Lung (tissue), 12 donors: ENCODE results near the gene AGPAT2. TPM values are rescaled to one million over a fixed set of nuclear protein-coding genes. Genes with fewer than 3 reads are reported as not detected.

Source experiments
- ATAC-seq: fragments of 200-7000 bp; cut with Tn5 transposase; one replicate; pipeline ENCODE4 v1.9.1; 2020; ENCODE audit warnings: moderate number of reproducible peaks; ENCODE audit not compliant: insufficient read depth, low FRiP score
- DNase-seq, 3 donors: peaks; one replicate each; pipeline ENCODE4 v3.0.0-alpha.2; 2013 to 2017
- H3K27ac ChIP-seq, 2 donors: one replicate each; pipeline ENCODE4 v1.5.1; 2013; ENCODE audit warnings: mild to moderate bottlenecking in 2 of 2, moderate library complexity in 2 of 2, control low read depth in 1 of 2, inconsistent platforms in 1 of 2, low read depth in 1 of 2, low read length in 1 of 2
- H3K27me3 ChIP-seq, 3 donors: one replicate each; pipeline ENCODE4 v1.5.1; 2013; ENCODE audit warnings: low read length in 2 of 3; ENCODE audit not compliant: control insufficient read depth in 3 of 3, insufficient read depth in 3 of 3
- H3K36me3 ChIP-seq, 4 donors: one replicate each; pipeline ENCODE4 v1.5.1; 2013; ENCODE audit warnings: low read length in 4 of 4, mild to moderate bottlenecking in 1 of 4, moderate library complexity in 1 of 4; ENCODE audit not compliant: control insufficient read depth in 4 of 4, insufficient read depth in 4 of 4
- H3K4me1 ChIP-seq, 5 donors: one replicate each; pipeline ENCODE4 v1.5.1; 2013; ENCODE audit warnings: low read length in 5 of 5, mild to moderate bottlenecking in 2 of 5, moderate library complexity in 1 of 5; ENCODE audit not compliant: control insufficient read depth in 5 of 5, insufficient read depth in 5 of 5
- H3K4me3 ChIP-seq: one replicate; pipeline ENCODE4 v1.5.1; 2013; ENCODE audit warnings: mild to moderate bottlenecking, control low read depth, moderate library complexity
- H3K9ac ChIP-seq, 2 donors: one replicate each; pipeline ENCODE4 v1.5.1; 2013; ENCODE audit warnings: low read length in 2 of 2, control low read depth in 1 of 2; ENCODE audit not compliant: insufficient read depth in 1 of 2
- H3K9me3 ChIP-seq, 4 donors: one replicate each; pipeline ENCODE4 v1.5.1; 2013; ENCODE audit warnings: low read length in 3 of 4, mild to moderate bottlenecking in 1 of 4, moderate library complexity in 1 of 4; ENCODE audit not compliant: control insufficient read depth in 4 of 4, insufficient read depth in 3 of 4
- CTCF ChIP-seq: IDR thresholded peaks from 2 replicates; pipeline ENCODE4 v1.5.1; 2012; ENCODE audit warnings: mild to moderate bottlenecking; ENCODE audit errors: control extremely low read depth, extremely low read depth
- WGBS, 2 donors: extraction: QIAGEN DNeasy Blood & Tissue Kit; methylation state at CpG; one replicate each; pipeline ENCODE4 v1.1.7; 2013; 5-methylcytosine and 5-hydroxymethylcytosine counted together
- polyA plus RNA-seq, 2 donors: library from polyadenylated mRNA; stranded (reverse); fragments of 200-250 nt; gene quantifications; one replicate each; pipeline ENCODE4 v1.2.1, GENCODE V29; 2013
- total RNA-seq, 2 donors: library from RNA; depleted of rRNA in 1 of 2; stranded (reverse); fragments of >200 nt in 1 of 2; gene quantifications; one replicate each; pipeline ENCODE4 v1.2.1, GENCODE V29; 2014 to 2021
- donor health status: control.
- donor health status: control.
- donor health status: Bipolar disorder and iron deficiency.
- donor health status: healthy.
- donor health status: DM: yes; HTN: yes; CAD: no.

The AGPAT2 gene
- total and polyA plus RNA-seq, 4 donors = 81.7 to 277 (median 177) TPM

DNA sequence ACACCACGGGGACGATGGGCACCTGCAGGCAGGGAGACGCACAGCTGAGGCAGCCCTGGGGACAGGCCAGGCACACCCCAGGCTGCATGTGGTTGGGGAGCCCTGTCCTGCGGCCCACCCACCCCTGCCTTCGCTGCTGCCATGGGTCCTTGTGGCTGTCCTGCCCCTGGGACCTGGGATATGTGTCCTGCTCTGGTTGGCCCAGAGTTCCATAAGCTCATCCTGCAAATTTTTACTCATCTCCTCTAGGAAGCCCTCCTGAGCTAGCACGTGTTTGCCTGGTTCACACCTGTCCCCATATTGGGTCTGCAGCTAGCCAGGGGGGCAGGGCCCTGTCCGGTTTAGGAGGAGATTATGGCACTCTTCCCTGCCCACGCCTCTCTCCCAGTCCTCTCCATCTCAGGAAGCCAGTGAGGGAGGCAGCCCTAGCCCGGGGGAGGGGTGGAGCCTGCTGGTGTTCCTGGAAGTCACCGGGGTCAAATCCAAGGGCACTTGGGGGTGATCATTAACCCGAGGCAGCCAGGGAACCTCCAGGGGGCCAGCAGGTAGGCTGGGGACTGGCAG is 12.4 kb downstream of the AGPAT2 start:
- Histone ChIP-seq H3K9me3 (no peaks in the 10 kb centered on the region), H3K9ac (no peak overlapping the region), H3K27me3 (no peaks in the 10 kb centered on the region), H3K36me3 (peaks cover 0 to 41% (median 0%) of the 10 kb centered on the region in 4 donors), H3K4me1 (peaks cover 0 to 8% (median 0%) of the 10 kb centered on the region in 5 donors), H3K4me3 (no peak overlapping the region), H3K27ac (peak overlapping the region in 1 of 2 donors; percentile 68)
- ATAC-seq (peak; percentile 9), DNase-seq (peak; percentile 57 to 83 (median 82))
- 54 to 70% methylated on average over 11 of the region's 11 CpGs for WGBS, 2 donors
- TF ChIP-seq CTCF = no peak

GRCh38 chr9:136673975-136674785 is 13.1 kb downstream of the AGPAT2 start:
- no peak overlapping the region for H3K9ac ChIP-seq
- no peak overlapping the region for H3K4me3 ChIP-seq
- no peaks in the 10 kb centered on the region for H3K27me3 ChIP-seq
- H3K4me1 ChIP-seq = peaks cover 0 to 2% (median 0%) of the 10 kb centered on the region in 5 donors
- peak overlapping the region in 1 of 2 donors; percentile 68 for H3K27ac ChIP-seq
- no peak for TF ChIP-seq CTCF
- DNase-seq (peak in 1 of 3 donors; percentile 60), ATAC-seq (no peak)
- no peaks in the 10 kb centered on the region for H3K9me3 ChIP-seq
- peaks cover 0 to 43% (median 0%) of the 10 kb centered on the region in 4 donors for H3K36me3 ChIP-seq
- WGBS, 2 donors = 63 to 66% methylated on average over 26 of the region's 26 CpGs

- 70 to 72% methylated on average over 35 of the region's 35 CpGs for WGBS, 2 donors
- Histone ChIP-seq H3K27me3 (no peaks in the 10 kb centered on the region), H3K36me3 (peaks cover 0 to 48% (median 0%) of the 10 kb centered on the region in 4 donors)
Observed at GRCh38 chr9:136673088-136673974, 13.9 kb downstream of the AGPAT2 start.

More at GRCh38 chr9:136673088-136673974, 13.9 kb downstream of the AGPAT2 start:
- Histone ChIP-seq H3K9me3 (no peaks in the 10 kb centered on the region), H3K4me3 (no peak overlapping the region), H3K27ac (peak overlapping the region in 1 of 2 donors; percentile 68), H3K9ac (no peak overlapping the region), H3K4me1 (no peaks in the 10 kb centered on the region)
- TF ChIP-seq CTCF = no peak
- no peak for DNase-seq
- ATAC-seq = no peak
